ENCODE results near the gene CSRP3. TPM values are rescaled to one million over a fixed set of nuclear protein-coding genes. Genes with fewer than 3 reads are reported as not detected.
A peak's percentile ranks its signal among the peaks of the same experiment; 100 is the strongest.
"Not testable (repeated sequence)": the region's sequence is repeated elsewhere in the genome, so short reads cannot be mapped to it uniquely, and the experiment has no call there.

CSRP3 gene
- total RNA-seq, 1 experiment from 2014 or later = not detected

DNA sequence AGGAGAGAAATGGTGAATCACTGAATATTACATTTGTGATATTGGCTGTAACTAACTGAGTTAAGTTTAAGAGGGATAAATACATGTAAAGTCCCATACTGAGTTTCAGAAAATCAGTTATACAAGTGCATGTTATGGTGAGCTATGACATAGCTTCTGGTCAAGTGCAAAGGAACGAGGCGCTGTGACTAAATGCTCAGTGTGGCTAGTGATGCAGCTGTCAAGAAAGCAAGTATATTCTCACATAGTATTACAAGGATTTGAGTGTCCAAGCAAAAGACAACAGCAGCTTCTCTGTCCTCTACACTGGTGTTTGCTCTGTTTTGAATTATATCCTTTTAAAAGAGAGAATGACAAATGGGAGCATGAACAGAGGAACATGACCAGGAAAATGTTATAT lies 40.1 kb downstream of the CSRP3 start:
- intact Hi-C loops (cut with micrococcal nuclease) = loop anchor here (10.0 kb wide), 1 partner anchor 153 kb away; no protein-coding TSS in a partner anchor
- Mint-ChIP-seq H3K27ac (ENCODE audit: low read depth, unreplicated experiment) (no peak overlapping the region), H3K36me3 (ENCODE audit: insufficient read depth, unreplicated experiment) (peaks cover 24% of the 10 kb centered on the region), H3K27me3 (ENCODE audit: insufficient read depth, unreplicated experiment) (no peaks in the 10 kb centered on the region), H3K9me3 (ENCODE audit: unreplicated experiment) (no peaks in the 10 kb centered on the region), H3K4me1 (ENCODE audit: insufficient read depth, unreplicated experiment) (no peaks in the 10 kb centered on the region), H3K4me3 (ENCODE audit: unreplicated experiment) (no peak overlapping the region)
- ChIA-PET CTCF (interaction anchor here (0.8 to 2.9 kb wide), 6 partner anchors 9 to 393 kb away, joined by 3 to 12 read pairs (median 5); no protein-coding TSS in a partner anchor), POLR2A (no interaction called here)
- TF ChIP-seq CTCF (IDR thresholded peaks at IDR 0.05; ENCODE audit: unreplicated experiment) = no peak
- DNase-seq (ENCODE audit: unreplicated experiment) = no peak
- no TSS peak for BruUV-seq (replicated peaks)

- intact Hi-C loops (cut with micrococcal nuclease) = loop anchor here (10.0 kb wide), 1 partner anchor 154 kb away; no protein-coding TSS in a partner anchor
- no peak for TF ChIP-seq CTCF (IDR thresholded peaks at IDR 0.05; ENCODE audit: unreplicated experiment)
- Mint-ChIP-seq H3K27ac (ENCODE audit: low read depth, unreplicated experiment) (no peak overlapping the region), H3K4me1 (ENCODE audit: insufficient read depth, unreplicated experiment) (no peaks in the 10 kb centered on the region), H3K9me3 (ENCODE audit: unreplicated experiment) (no peaks in the 10 kb centered on the region), H3K27me3 (ENCODE audit: insufficient read depth, unreplicated experiment) (no peaks in the 10 kb centered on the region), H3K4me3 (ENCODE audit: unreplicated experiment) (no peak overlapping the region), H3K36me3 (ENCODE audit: insufficient read depth, unreplicated experiment) (peaks cover 25% of the 10 kb centered on the region)
- no TSS peak for BruUV-seq (replicated peaks)
- CTCF ChIA-PET = interaction anchor here (0.6 to 2.9 kb wide), 5 partner anchors 12 to 1886 kb away, joined by 3 to 12 read pairs (median 4); no protein-coding TSS in a partner anchor
- POLR2A ChIA-PET = no interaction called here
- DNase-seq (ENCODE audit: unreplicated experiment) = peak; percentile 3
Measured at GRCh38 chr11:19160847-19161246, 40.9 kb downstream of the CSRP3 start.

GRCh38 chr11:19156892-19157291 lies 44.9 kb downstream of the CSRP3 start:
- CTCF ChIA-PET = interaction anchor here (0.6 kb wide), 1 partner anchor 9 kb away, joined by 5 read pairs; no protein-coding TSS in a partner anchor
- no peak overlapping the region for H3K27ac Mint-ChIP-seq (ENCODE audit: low read depth, unreplicated experiment)
- TF ChIP-seq CTCF (IDR thresholded peaks at IDR 0.05; ENCODE audit: unreplicated experiment) = no peak

DNA sequence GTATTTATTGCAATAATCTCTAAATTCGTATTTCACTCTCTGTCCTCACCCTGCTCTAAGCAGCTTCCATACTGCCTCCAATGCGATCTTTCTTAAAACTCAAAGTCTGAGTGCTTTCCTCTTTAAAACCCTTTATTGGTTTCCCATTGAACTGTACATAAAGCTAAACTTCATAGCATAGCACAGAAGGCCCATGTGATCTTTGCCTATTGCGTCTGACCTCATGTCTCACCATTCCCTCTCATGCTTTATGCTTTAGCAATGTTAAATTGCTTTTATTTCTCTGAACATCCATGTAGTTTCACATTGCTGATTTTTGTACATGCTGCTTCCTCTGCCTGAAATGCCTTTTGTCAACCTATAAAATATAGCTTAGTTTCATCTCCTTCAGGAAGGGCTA lies 56.5 kb downstream of the CSRP3 start:
- H3K4me3 Mint-ChIP-seq (ENCODE audit: unreplicated experiment) = no peak overlapping the region
- POLR2A ChIA-PET = no interaction called here
- peaks cover 13% of the 10 kb centered on the region for H3K36me3 Mint-ChIP-seq (ENCODE audit: insufficient read depth, unreplicated experiment)
- BruUV-seq (replicated peaks) = no TSS peak
- intact Hi-C loops (cut with micrococcal nuclease) = no loop called here
- no peak overlapping the region for H3K27ac Mint-ChIP-seq (ENCODE audit: low read depth, unreplicated experiment)
- TF ChIP-seq CTCF (IDR thresholded peaks at IDR 0.05; ENCODE audit: unreplicated experiment) = no peak
- CTCF ChIA-PET = interaction anchor here (0.6 to 1.1 kb wide), 2 partner anchors 69 to 1498 kb away, joined by 3 to 4 read pairs; no protein-coding TSS in a partner anchor
- H3K9me3 Mint-ChIP-seq (ENCODE audit: unreplicated experiment) = no peaks in the 10 kb centered on the region
- H3K27me3 Mint-ChIP-seq (ENCODE audit: insufficient read depth, unreplicated experiment) = no peaks in the 10 kb centered on the region
- no peak for DNase-seq (ENCODE audit: unreplicated experiment)
- no peaks in the 10 kb centered on the region for H3K4me1 Mint-ChIP-seq (ENCODE audit: insufficient read depth, unreplicated experiment)

More at GRCh38 chr11:19156892-19157291, 44.9 kb downstream of the CSRP3 start:
- intact Hi-C loops (cut with micrococcal nuclease) = no loop called here
- Mint-ChIP-seq H3K9me3 (ENCODE audit: unreplicated experiment) (no peaks in the 10 kb centered on the region), H3K27me3 (ENCODE audit: insufficient read depth, unreplicated experiment) (no peaks in the 10 kb centered on the region), H3K4me3 (ENCODE audit: unreplicated experiment) (no peak overlapping the region), H3K4me1 (ENCODE audit: insufficient read depth, unreplicated experiment) (no peaks in the 10 kb centered on the region), H3K36me3 (ENCODE audit: insufficient read depth, unreplicated experiment) (peaks cover 23% of the 10 kb centered on the region)
- POLR2A ChIA-PET = no interaction called here
- DNase-seq (ENCODE audit: unreplicated experiment) = no peak
- BruUV-seq (replicated peaks) = no TSS peak

GRCh38 chr11:19136884-19137283 lies 64.9 kb downstream of the CSRP3 start:
- H3K27ac Mint-ChIP-seq (ENCODE audit: low read depth, unreplicated experiment); H3K27me3 Mint-ChIP-seq (ENCODE audit: insufficient read depth, unreplicated experiment); intact Hi-C loops (cut with micrococcal nuclease); DNase-seq (ENCODE audit: unreplicated experiment); POLR2A ChIA-PET; BruUV-seq (replicated peaks); H3K4me1 Mint-ChIP-seq (ENCODE audit: insufficient read depth, unreplicated experiment); H3K9me3 Mint-ChIP-seq (ENCODE audit: unreplicated experiment); CTCF ChIA-PET; H3K4me3 Mint-ChIP-seq (ENCODE audit: unreplicated experiment): not testable (repeated sequence)
- peaks cover 15% of the 10 kb centered on the region for H3K36me3 Mint-ChIP-seq (ENCODE audit: insufficient read depth, unreplicated experiment)

Measured in MCF 10A (cell line).